ENCODE measurements around the gene PROSER2. TPM values are rescaled to one million over a fixed set of nuclear protein-coding genes. Genes with fewer than 3 reads are reported as not detected.

Gene PROSER2
- total RNA-seq, 1 experiment from 2014 or later: 10.6 TPM

DNA sequence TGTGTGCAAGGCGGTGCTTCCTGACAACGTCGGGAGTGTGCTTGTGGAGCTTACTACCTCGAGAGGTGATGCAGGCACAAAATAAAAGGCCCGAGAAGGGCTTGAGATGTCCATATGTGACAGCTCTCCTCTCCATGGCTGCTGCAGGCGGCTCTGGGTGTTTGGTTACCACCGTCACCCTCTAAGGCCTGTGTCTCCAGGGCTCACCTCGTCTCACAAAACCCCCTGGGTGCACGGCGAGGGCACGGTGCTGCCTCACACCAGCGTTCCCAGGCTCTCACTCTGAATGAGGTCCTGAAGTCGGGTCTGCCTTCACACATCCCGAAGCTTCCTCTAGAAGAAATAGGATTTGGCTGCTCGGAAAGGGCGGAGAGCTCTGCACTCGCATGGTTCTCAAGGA is 32.9 kb downstream of the PROSER2 start:
- WGBS (ENCODE audit: extremely low coverage, insufficient read length, low lambda C conversion rate): no CpG with 5 or more reads among the region's 17 CpGs

More for the DNA sequence above, 32.9 kb downstream of the PROSER2 start:
- H4K8ac ChIP-seq (replicated peaks; ENCODE audit: insufficient read length, low read depth, low read length): no peak overlapping the region
- H3K4me1 Mint-ChIP-seq: no peaks in the 10 kb centered on the region
- H3K79me2 ChIP-seq (ENCODE audit: insufficient read depth, low read length): no peaks in the 10 kb centered on the region
- peaks cover 13 to 32% (median 13%) of the 10 kb centered on the region in 3 experiments for H3K36me3 Mint-ChIP-seq (ENCODE audit: insufficient read depth in 1 of 3, low read depth in 3 of 3)
- no peak overlapping the region for H4K5ac ChIP-seq (ENCODE audit: insufficient read length, low read depth, low read length)
- H2AFZ ChIP-seq (ENCODE audit: low read length): no peak overlapping the region
- H3K27me3 Mint-ChIP-seq (ENCODE audit: low read depth): no peaks in the 10 kb centered on the region
- H3K9ac ChIP-seq (ENCODE audit: extremely low read depth, insufficient read length, low read length): no peak overlapping the region
- H2BK12ac ChIP-seq (ENCODE audit: insufficient read length, low read depth, low read length): no peak overlapping the region
- H3K27ac ChIP-seq (ENCODE audit: insufficient read length, low read depth, low read length): no peak overlapping the region
- H2BK15ac ChIP-seq (ENCODE audit: low read depth, low read length): no peak overlapping the region
- no peak for DNase-seq
- H2BK5ac ChIP-seq (ENCODE audit: insufficient read length, low read length): no peak overlapping the region
- H3K27ac Mint-ChIP-seq: no peak overlapping the region; a peak in 1 of 7 replicates
- H4K20me1 ChIP-seq (ENCODE audit: control insufficient read depth, insufficient read depth, insufficient read length): no peaks in the 10 kb centered on the region
- no peak overlapping the region for H3K4ac ChIP-seq (ENCODE audit: low read depth, low read length)
- H3K56ac ChIP-seq (ENCODE audit: insufficient read length, low read depth, low read length): no peak overlapping the region
- H3K23me2 ChIP-seq (ENCODE audit: insufficient read length, low read depth, low read length, poor library complexity, severe bottlenecking): no peaks in the 10 kb centered on the region
- H3K79me1 ChIP-seq (ENCODE audit: insufficient read depth, low read depth, low read length, poor library complexity, severe bottlenecking): no peaks in the 10 kb centered on the region
- no peak overlapping the region for H2BK120ac ChIP-seq (ENCODE audit: low read depth, low read length, poor library complexity, severe bottlenecking)
- H3K4me2 ChIP-seq (ENCODE audit: insufficient read depth, insufficient read length, low read length): no peak overlapping the region
- no peak for TF ChIP-seq CTCF (conservative IDR thresholded peaks at IDR 0.05)
- H3K9me3 ChIP-seq (ENCODE audit: control insufficient read depth, low read depth, low read length): no peaks in the 10 kb centered on the region
- no peak overlapping the region for H2BK20ac ChIP-seq (ENCODE audit: low read depth, low read length, poor library complexity, severe bottlenecking)
- H3K27me3 ChIP-seq (ENCODE audit: insufficient read depth, low read length): no peaks in the 10 kb centered on the region
- H3K4me3 Mint-ChIP-seq: no peak overlapping the region
- H3T11ph ChIP-seq (ENCODE audit: low read length): no peak overlapping the region
- H3K9me3 Mint-ChIP-seq: no peaks in the 10 kb centered on the region
- H2AK5ac ChIP-seq (ENCODE audit: insufficient read length, low read length): no peak overlapping the region
- H3K4me1 ChIP-seq (ENCODE audit: insufficient read depth, low read length): no peaks in the 10 kb centered on the region
- H3K18ac ChIP-seq (ENCODE audit: insufficient read length, low read depth, low read length): no peak overlapping the region
- no peak overlapping the region for H4K91ac ChIP-seq (ENCODE audit: insufficient read length, low read depth, low read length)
- no peak overlapping the region for H3K14ac ChIP-seq (ENCODE audit: insufficient read depth, low read length)
- H3K23ac ChIP-seq (ENCODE audit: insufficient read length, low read depth, low read length): no peak overlapping the region
